Measurements from ENCODE around the gene FERMT3.

The FERMT3 gene

GRCh38 chr11:64216879-64217278 lies 10.4 kb downstream of the FERMT3 start (continued):
- TF ChIP-seq POU6F1 (CRISPR knock-in tag; IDR thresholded peaks at IDR 0.05; ENCODE audit: borderline replicate concordance, low read depth) (no peak), GLIS3 (CRISPR knock-in tag; IDR thresholded peaks at IDR 0.05) (no peak), SNAI2 (CRISPR knock-in tag; IDR thresholded peaks at IDR 0.05) (no peak)

- TF ChIP-seq ESRRG (CRISPR knock-in tag; IDR thresholded peaks at IDR 0.05): no peak
- no peak for TF ChIP-seq CSDC2 (CRISPR knock-in tag; IDR thresholded peaks at IDR 0.05)
- peak; percentile 19; the same call in 2 of the 3 replicates for ATAC-seq
Measured at GRCh38 chr11:64218628-64219353, 12.3 kb downstream of the FERMT3 start.

- ATAC-seq: no peak; the same call in 2 of the 3 replicates
- no peak for TF ChIP-seq ZNF565 (CRISPR knock-in tag; conservative IDR thresholded peaks at IDR 0.05; ENCODE audit: low read depth)
- TF ChIP-seq TCF4 (CRISPR knock-in tag; IDR thresholded peaks at IDR 0.05; ENCODE audit: borderline replicate concordance): no peak
- no peak for TF ChIP-seq CREB5 (CRISPR knock-in tag; IDR thresholded peaks at IDR 0.05; ENCODE audit: low read depth)
- no peak for TF ChIP-seq ZFP30 (CRISPR knock-in tag; IDR thresholded peaks at IDR 0.05)
- no peak for TF ChIP-seq PATZ1 (CRISPR knock-in tag; IDR thresholded peaks at IDR 0.05; ENCODE audit: borderline replicate concordance)
- no peak for TF ChIP-seq RARB (CRISPR knock-in tag; IDR thresholded peaks at IDR 0.05)
- TF ChIP-seq CSDC2 (CRISPR knock-in tag; IDR thresholded peaks at IDR 0.05): no peak
- no peak for TF ChIP-seq ARNTL (CRISPR knock-in tag; IDR thresholded peaks at IDR 0.05; ENCODE audit: borderline replicate concordance, low read depth)
- no peak for TF ChIP-seq ZNF8 (CRISPR knock-in tag; IDR thresholded peaks at IDR 0.05)
- no peak for TF ChIP-seq SNAI2 (CRISPR knock-in tag; IDR thresholded peaks at IDR 0.05)
- TF ChIP-seq ZFP3 (CRISPR knock-in tag; IDR thresholded peaks at IDR 0.05): no peak
- TF ChIP-seq PPARA (CRISPR knock-in tag; IDR thresholded peaks at IDR 0.05; ENCODE audit: borderline replicate concordance): no peak
- TF ChIP-seq TSHZ2 (CRISPR knock-in tag; IDR thresholded peaks at IDR 0.05): no peak
- no peak for TF ChIP-seq ISL1 (CRISPR knock-in tag; IDR thresholded peaks at IDR 0.05)
- TF ChIP-seq OSR1 (CRISPR knock-in tag; IDR thresholded peaks at IDR 0.05): no peak
- TF ChIP-seq ESRRG (CRISPR knock-in tag; IDR thresholded peaks at IDR 0.05): no peak
- TF ChIP-seq CSRNP3 (CRISPR knock-in tag; IDR thresholded peaks at IDR 0.05): no peak
- no peak for TF ChIP-seq TOX (CRISPR knock-in tag; IDR thresholded peaks at IDR 0.05; ENCODE audit: borderline replicate concordance)
- TF ChIP-seq ZC3H10 (CRISPR knock-in tag; IDR thresholded peaks at IDR 0.05): no peak
Measured at GRCh38 chr11:64219354-64219684, 12.8 kb downstream of the FERMT3 start.
